Keratinocyte (primary cell): ENCODE results near the gene CHMP6. TPM values are rescaled to one million over a fixed set of nuclear protein-coding genes. Genes with fewer than 3 reads are reported as not detected.

Experiments used
- DNase-seq: peaks from one replicate; pipeline ENCODE4 v3.0.0-alpha.2; 2011; ENCODE audit warnings: low read depth, missing footprints, low spot score
- FAIRE-seq: peaks from 2 replicates; lab custom pipeline; 2011; peaks lifted over from hg19 to GRCh38; lab: Jason Lieb, UNC
- H2AFZ ChIP-seq: 2 replicates; pipeline ENCODE4 v1.6.0; 2012; ENCODE audit warnings: low read length, control low read depth, inconsistent platforms; ENCODE audit not compliant: control insufficient read depth
- H3K27ac ChIP-seq: 2 replicates; pipeline ENCODE4 v1.5.1; 2011; ENCODE audit warnings: low read length; ENCODE audit not compliant: control insufficient read depth, insufficient read depth
- H3K27me3 ChIP-seq: 3 replicates; pipeline ENCODE4 v1.6.0; 2011; ENCODE audit warnings: low read length; ENCODE audit not compliant: control insufficient read depth, insufficient read depth; ENCODE audit errors: extremely low read depth
- H3K36me3 ChIP-seq, 2 experiments: 2 replicates in 1 of 2; 3 replicates in 1 of 2; pipeline ENCODE4 v1.5.1; 2011; ENCODE audit warnings: low read length in 2 of 2, mild to moderate bottlenecking in 1 of 2; ENCODE audit not compliant: control insufficient read depth in 2 of 2, insufficient read depth in 2 of 2; ENCODE audit errors: extremely low read depth in 1 of 2
- H3K4me1 ChIP-seq: 3 replicates; pipeline ENCODE4 v1.5.1; 2011; ENCODE audit warnings: low read length; ENCODE audit not compliant: control insufficient read depth, insufficient read depth; ENCODE audit errors: extremely low read depth
- H3K4me2 ChIP-seq: 3 replicates; pipeline ENCODE4 v1.6.0; 2011; ENCODE audit warnings: low read depth, low read length; ENCODE audit not compliant: control insufficient read depth, insufficient read depth; ENCODE audit errors: extremely low read depth
- H3K4me3 ChIP-seq, 3 experiments: fragments of 200-600 bp in 1 of 3; sonication (generic) in 1 of 3; 2 replicates in 2 of 3; 3 replicates in 1 of 3; pipeline ENCODE4 v1.5.1; 2011 to 2016; ENCODE audit warnings: low read length in 3 of 3, mild to moderate bottlenecking in 3 of 3, control low read depth in 2 of 3, inconsistent platforms in 1 of 3, low read depth in 1 of 3, mixed read lengths in 1 of 3, mixed run types in 1 of 3, moderate library complexity in 1 of 3; ENCODE audit not compliant: control insufficient read depth in 2 of 3, insufficient read depth in 2 of 3; ENCODE audit errors: extremely low read depth in 1 of 3
- H3K79me2 ChIP-seq: 2 replicates; pipeline ENCODE4 v1.6.0; 2012; ENCODE audit warnings: low read length; ENCODE audit not compliant: control insufficient read depth, insufficient read depth
- H3K9ac ChIP-seq: 3 replicates; pipeline ENCODE4 v1.6.0; 2011; ENCODE audit warnings: low read length; ENCODE audit not compliant: control insufficient read depth, insufficient read depth; ENCODE audit errors: extremely low read depth
- H3K9me1 ChIP-seq: 3 replicates; pipeline ENCODE4 v1.6.0; 2011; ENCODE audit warnings: low read length; ENCODE audit not compliant: control insufficient read depth, insufficient read depth; ENCODE audit errors: extremely low read depth
- H3K9me3 ChIP-seq: 2 replicates; pipeline ENCODE4 v1.5.1; 2012; ENCODE audit warnings: low read depth, low read length; ENCODE audit not compliant: control insufficient read depth
- H4K20me1 ChIP-seq: 3 replicates; pipeline ENCODE4 v1.6.0; 2011; ENCODE audit warnings: low read length; ENCODE audit not compliant: control insufficient read depth, insufficient read depth; ENCODE audit errors: extremely low read depth
- CTCF ChIP-seq, 3 experiments: IDR thresholded peaks in 1 of 3; conservative IDR thresholded peaks in 1 of 3; optimal IDR thresholded peaks in 1 of 3; 2 replicates in 2 of 3; 3 replicates in 1 of 3; pipeline versions ENCODE3 to v1.5.1; 2011; ENCODE audit warnings: low read length in 3 of 3, mild to moderate bottlenecking in 3 of 3, moderate library complexity in 2 of 3, control low read depth in 1 of 3, inconsistent platforms in 1 of 3; ENCODE audit not compliant: insufficient read depth in 2 of 3; ENCODE audit errors: extremely low read depth in 1 of 3
- EZH2 ChIP-seq: IDR thresholded peaks from one replicate; pipeline ENCODE4 v1.6.1; 2012; ENCODE audit warnings: inconsistent platforms, mild to moderate bottlenecking, low read length, moderate library complexity
- dilution Hi-C: fragments of 300-500 bp; cut with MboI; formaldehyde crosslinking; loops from one replicate; pipeline ENCODE4 v1.7.0; 2020; ENCODE audit warnings: low sequenced_read_pairs; ENCODE audit not compliant: extremely low pct_ligation_motif_present
- polyA plus RNA-seq, 5 experiments: library from polyadenylated mRNA; depleted of rRNA in 3 of 5; stranded (reverse) in 3 of 5; stranded (forward) in 1 of 5; unstranded in 1 of 5; fragments of >200 nt; gene quantifications; 1 replicate in 1 of 5; 2 replicates in 3 of 5; 3 replicates in 1 of 5; pipeline versions ENCODE4 v1.2.1 to v1.2.3, GENCODE V29; 2011 to 2012; ENCODE audit warnings: missing spikeins in 2 of 5, low read depth in 1 of 5, low replicate concordance in 1 of 5

CHMP6 gene
- polyA plus RNA-seq, 1 donor (not counting 4 experiments of a cell fraction or from before 2014, with no cell fraction given): 20.9 TPM

DNA sequence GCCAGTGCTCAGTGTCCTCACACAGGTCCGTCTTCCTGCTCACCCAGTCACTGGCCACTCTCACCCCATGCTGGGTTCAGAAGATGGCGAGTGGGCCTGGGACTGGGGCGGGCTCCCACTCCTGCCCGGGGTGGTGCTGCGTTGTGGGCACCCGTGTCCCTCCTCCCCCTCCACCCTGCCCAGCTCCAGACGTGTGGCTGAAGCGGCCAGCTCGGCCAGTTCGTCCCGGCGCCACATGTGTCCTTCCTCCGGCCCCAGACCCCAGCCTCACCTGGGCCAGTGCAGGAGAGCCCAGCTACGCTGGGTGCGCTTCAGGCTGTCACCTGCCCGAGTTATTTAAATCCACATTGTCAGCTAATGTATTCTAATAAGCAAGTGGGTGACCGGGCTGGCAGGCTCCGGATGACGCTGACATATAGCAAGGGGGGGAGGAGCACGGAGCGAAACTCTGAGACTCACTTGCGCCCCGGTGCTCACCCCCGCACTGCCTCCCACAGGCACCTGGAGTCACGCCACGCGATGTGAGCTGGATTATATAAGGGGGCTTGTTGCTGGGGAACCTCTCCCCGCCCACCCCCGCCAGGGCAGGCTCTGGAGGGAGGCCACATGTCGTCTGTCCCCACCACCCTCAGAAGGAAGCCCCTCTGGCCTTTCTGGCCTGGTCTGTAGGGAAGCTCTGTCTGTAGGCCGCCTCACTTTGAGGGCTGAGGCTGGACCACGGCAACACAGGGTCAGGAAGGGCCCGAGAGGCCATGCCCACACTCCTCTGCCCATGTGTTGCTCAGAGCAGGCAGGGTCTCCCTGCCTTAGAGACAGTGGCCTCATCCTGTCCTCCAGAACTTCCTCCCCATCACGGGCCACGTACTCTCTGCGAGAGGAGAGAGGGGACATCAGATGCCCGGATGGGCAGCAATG lies 36.2 kb downstream of the CHMP6 start:
- FAIRE-seq (no peak), DNase-seq (no peak)
- Histone ChIP-seq H2AFZ (no peak overlapping the region), H4K20me1 (no peaks in the 10 kb centered on the region), H3K36me3 (no peaks in the 10 kb centered on the region), H3K27me3 (peaks cover 49% of the 10 kb centered on the region), H3K9ac (no peak overlapping the region), H3K4me2 (no peak overlapping the region), H3K9me3 (peaks cover 3% of the 10 kb centered on the region), H3K79me2 (no peaks in the 10 kb centered on the region), H3K4me3 (no peak overlapping the region), H3K27ac (no peak overlapping the region), H3K9me1 (no peaks in the 10 kb centered on the region), H3K4me1 (peaks cover 8% of the 10 kb centered on the region)
- TF ChIP-seq EZH2 (no peak), CTCF (optimal IDR thresholded peaks at IDR 0.05 in 1 of 3, IDR thresholded peaks at IDR 0.05 in 1 of 3, conservative IDR thresholded peaks at IDR 0.05 in 1 of 3; ENCODE audit: extremely low read depth in 1 of 3, insufficient read depth in 2 of 3, low read length in 3 of 3) (no peak)
- dilution Hi-C loops: no loop called here

DNA sequence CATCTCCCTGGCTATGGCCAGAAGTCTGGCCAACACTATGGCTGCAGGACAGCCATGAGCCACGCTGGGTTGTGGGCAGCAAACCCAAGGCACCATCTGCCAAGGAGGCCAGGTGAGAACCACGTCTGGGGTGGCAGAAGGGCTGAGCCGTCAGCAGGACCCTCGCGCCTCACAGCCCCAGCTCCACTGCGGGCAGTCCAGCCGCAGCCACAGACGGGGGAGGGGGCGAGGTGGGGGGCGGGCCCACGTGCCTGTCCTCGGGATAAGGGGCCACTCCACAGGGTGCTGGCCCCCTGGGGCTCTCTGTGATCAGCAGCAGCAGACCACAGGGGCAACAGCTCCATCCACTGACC lies 36.8 kb downstream of the CHMP6 start:
- no peak for TF ChIP-seq CTCF (optimal IDR thresholded peaks at IDR 0.05 in 1 of 3, IDR thresholded peaks at IDR 0.05 in 1 of 3, conservative IDR thresholded peaks at IDR 0.05 in 1 of 3; ENCODE audit: extremely low read depth in 1 of 3, insufficient read depth in 2 of 3, low read length in 3 of 3)
- TF ChIP-seq EZH2: no peak
- H3K4me2 ChIP-seq: no peak overlapping the region
- H3K79me2 ChIP-seq: no peaks in the 10 kb centered on the region
- H3K36me3 ChIP-seq: no peaks in the 10 kb centered on the region
- no peak overlapping the region for H2AFZ ChIP-seq
- no peak overlapping the region for H3K4me3 ChIP-seq
- no peaks in the 10 kb centered on the region for H4K20me1 ChIP-seq
- H3K27me3 ChIP-seq: peaks cover 47% of the 10 kb centered on the region
- DNase-seq: no peak
- dilution Hi-C loops: no loop called here
- peaks cover 3% of the 10 kb centered on the region for H3K9me3 ChIP-seq
- peaks cover 3% of the 10 kb centered on the region for H3K4me1 ChIP-seq
- H3K9me1 ChIP-seq: no peaks in the 10 kb centered on the region
- FAIRE-seq: no peak
- H3K27ac ChIP-seq: no peak overlapping the region
- H3K9ac ChIP-seq: no peak overlapping the region
